ENCODE data around the gene FAM200A. TPM values are rescaled to one million over a fixed set of nuclear protein-coding genes. Genes with fewer than 3 reads are reported as not detected.
"Not testable (repeated sequence)": the region's sequence is repeated elsewhere in the genome, so short reads cannot be mapped to it uniquely, and the experiment has no call there.

The FAM200A gene
- total RNA-seq, 2 experiments from 2014 or later: 1.5 to 1.8 TPM

DNA sequence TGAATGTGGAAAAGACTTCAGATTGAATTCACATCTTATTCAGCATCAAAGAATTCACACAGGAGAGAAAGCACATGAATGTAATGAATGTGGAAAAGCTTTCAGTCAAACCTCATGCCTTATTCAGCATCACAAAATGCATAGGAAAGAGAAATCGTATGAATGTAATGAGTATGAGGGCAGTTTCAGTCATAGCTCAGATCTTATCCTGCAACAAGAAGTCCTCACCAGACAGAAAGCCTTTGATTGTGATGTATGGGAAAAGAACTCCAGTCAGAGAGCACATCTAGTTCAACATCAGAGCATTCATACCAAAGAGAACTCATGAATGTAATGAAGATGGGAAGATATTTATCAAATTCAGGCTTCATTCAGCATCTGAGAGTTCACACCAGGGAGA is 21.3 kb upstream of the FAM200A start:
- POLR2A ChIA-PET: no interaction called here
- peaks cover 6% of the 10 kb centered on the region for H3K4me1 Mint-ChIP-seq (ENCODE audit: low read depth)
- Histone ChIP-seq H3K27ac (ENCODE audit: low read depth in 1 of 2, low read length in 2 of 2) (no peak overlapping the region), H3K9me3 (ENCODE audit: control insufficient read depth in 1 of 2, insufficient read depth in 1 of 2, low read length in 2 of 2) (no peaks in the 10 kb centered on the region), H3K4me3 (ENCODE audit: low read length) (no peak overlapping the region), H3K27me3 (ENCODE audit: control insufficient read depth in 1 of 2, insufficient read depth in 2 of 2, low read length in 2 of 2) (no peaks in the 10 kb centered on the region), H3K4me1 (ENCODE audit: insufficient read depth, low read length) (no peaks in the 10 kb centered on the region), H3K36me3 (ENCODE audit: insufficient read depth, low read length) (peaks cover 39% of the 10 kb centered on the region)
- intact Hi-C loops (cut with DNase I, micrococcal nuclease): no loop called here
- ATAC-seq (ENCODE audit: poor library complexity) (no peak), DNase-seq (no peak)
- peaks cover 48% of the 10 kb centered on the region for H3K36me3 Mint-ChIP-seq (ENCODE audit: low read depth)
- no peak overlapping the region for H3K4me3 Mint-ChIP-seq
- no peaks in the 10 kb centered on the region for H3K27me3 Mint-ChIP-seq
- CTCF ChIA-PET: no interaction called here
- no peaks in the 10 kb centered on the region for H3K9me3 Mint-ChIP-seq
- TF ChIP-seq, protein P1, sequence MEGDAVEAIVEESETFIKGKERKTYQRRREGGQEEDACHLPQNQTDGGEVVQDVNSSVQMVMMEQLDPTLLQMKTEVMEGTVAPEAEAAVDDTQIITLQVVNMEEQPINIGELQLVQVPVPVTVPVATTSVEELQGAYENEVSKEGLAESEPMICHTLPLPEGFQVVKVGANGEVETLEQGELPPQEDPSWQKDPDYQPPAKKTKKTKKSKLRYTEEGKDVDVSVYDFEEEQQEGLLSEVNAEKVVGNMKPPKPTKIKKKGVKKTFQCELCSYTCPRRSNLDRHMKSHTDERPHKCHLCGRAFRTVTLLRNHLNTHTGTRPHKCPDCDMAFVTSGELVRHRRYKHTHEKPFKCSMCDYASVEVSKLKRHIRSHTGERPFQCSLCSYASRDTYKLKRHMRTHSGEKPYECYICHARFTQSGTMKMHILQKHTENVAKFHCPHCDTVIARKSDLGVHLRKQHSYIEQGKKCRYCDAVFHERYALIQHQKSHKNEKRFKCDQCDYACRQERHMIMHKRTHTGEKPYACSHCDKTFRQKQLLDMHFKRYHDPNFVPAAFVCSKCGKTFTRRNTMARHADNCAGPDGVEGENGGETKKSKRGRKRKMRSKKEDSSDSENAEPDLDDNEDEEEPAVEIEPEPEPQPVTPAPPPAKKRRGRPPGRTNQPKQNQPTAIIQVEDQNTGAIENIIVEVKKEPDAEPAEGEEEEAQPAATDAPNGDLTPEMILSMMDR (IDR thresholded peaks at IDR 0.05): no peak
- H3K27ac Mint-ChIP-seq: peak overlapping the region; percentile 9

DNA sequence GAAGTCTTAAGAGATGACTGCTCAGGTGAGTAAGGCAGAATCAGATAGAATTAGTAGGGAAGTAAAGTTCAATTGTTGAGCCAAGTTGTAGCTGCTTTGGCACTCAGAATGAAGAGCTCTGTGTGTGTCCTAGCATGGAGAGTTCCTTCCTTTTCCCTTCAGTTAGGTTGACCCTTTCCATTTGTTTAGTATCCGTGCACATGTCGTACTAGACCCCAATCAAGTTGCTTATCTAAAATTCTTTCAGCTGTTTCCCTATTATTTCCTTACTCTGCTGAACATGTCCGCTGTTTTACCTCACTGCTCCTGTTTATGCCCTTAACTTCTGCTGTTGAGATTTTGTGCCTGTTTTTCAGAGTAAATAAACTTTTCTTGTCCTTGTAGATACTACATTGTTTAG is 19.9 kb upstream of the FAM200A start:
- Histone ChIP-seq H3K27me3 (ENCODE audit: control insufficient read depth in 1 of 2, insufficient read depth in 2 of 2, low read length in 2 of 2) (no peaks in the 10 kb centered on the region), H3K9me3 (ENCODE audit: control insufficient read depth in 1 of 2, insufficient read depth in 1 of 2, low read length in 2 of 2) (no peaks in the 10 kb centered on the region), H3K4me3 (ENCODE audit: low read length) (no peak overlapping the region), H3K27ac (ENCODE audit: low read depth in 1 of 2, low read length in 2 of 2) (no peak overlapping the region), H3K36me3 (ENCODE audit: insufficient read depth, low read length) (peaks cover 40% of the 10 kb centered on the region), H3K4me1 (ENCODE audit: insufficient read depth, low read length) (no peaks in the 10 kb centered on the region)
- Mint-ChIP-seq H3K4me3 (no peak overlapping the region), H3K27ac (peak overlapping the region; percentile 32), H3K4me1 (ENCODE audit: low read depth) (no peaks in the 10 kb centered on the region), H3K9me3 (no peaks in the 10 kb centered on the region), H3K36me3 (ENCODE audit: low read depth) (peaks cover 57% of the 10 kb centered on the region), H3K27me3 (no peaks in the 10 kb centered on the region)
- ATAC-seq (ENCODE audit: poor library complexity): no peak
- TF ChIP-seq, protein P1 (IDR thresholded peaks at IDR 0.05): no peak
- ChIA-PET CTCF (no interaction called here), POLR2A (interaction anchor here (0.9 to 2.1 kb wide), 2 partner anchors 14 to 53 kb away, joined by 3 to 7 read pairs; partner anchors contain the start of gene ZNF655)
- DNase-seq: no peak
- intact Hi-C loops (cut with DNase I, micrococcal nuclease): no loop called here

DNA sequence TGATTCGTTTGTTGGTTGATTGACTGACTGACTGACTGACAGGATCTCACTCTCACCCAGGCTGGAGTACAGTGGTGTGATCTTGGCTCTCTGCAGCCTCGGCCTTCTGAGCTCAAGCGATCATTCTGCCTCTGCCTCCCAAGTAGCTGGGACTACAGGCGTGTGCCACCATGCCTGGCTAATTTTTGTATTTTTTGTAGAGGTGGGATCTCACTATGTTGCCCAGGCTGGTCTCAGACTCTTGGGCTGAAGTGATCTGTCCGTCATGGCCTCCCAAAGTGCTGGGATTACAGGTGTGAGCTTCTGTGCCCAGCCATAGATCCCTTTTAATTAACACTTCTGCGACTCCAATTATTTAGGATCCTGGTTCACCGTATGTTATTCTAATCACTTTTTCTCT is 16.9 kb upstream of the FAM200A start:
- H3K4me3 ChIP-seq (ENCODE audit: low read length); DNase-seq; H3K9me3 Mint-ChIP-seq; H3K4me1 ChIP-seq (ENCODE audit: insufficient read depth, low read length); intact Hi-C loops (cut with DNase I, micrococcal nuclease); ATAC-seq (ENCODE audit: poor library complexity); H3K4me3 Mint-ChIP-seq; H3K27ac ChIP-seq (ENCODE audit: low read depth in 1 of 2, low read length in 2 of 2); H3K27me3 Mint-ChIP-seq; H3K27ac Mint-ChIP-seq; H3K9me3 ChIP-seq (ENCODE audit: control insufficient read depth in 1 of 2, insufficient read depth in 1 of 2, low read length in 2 of 2); H3K27me3 ChIP-seq (ENCODE audit: control insufficient read depth in 1 of 2, insufficient read depth in 2 of 2, low read length in 2 of 2); CTCF ChIA-PET: not testable (repeated sequence)
- H3K36me3 ChIP-seq (ENCODE audit: insufficient read depth, low read length): peaks cover 69% of the 10 kb centered on the region
- Mint-ChIP-seq H3K36me3 (ENCODE audit: low read depth) (peaks cover 83% of the 10 kb centered on the region), H3K4me1 (ENCODE audit: low read depth) (peaks cover 17% of the 10 kb centered on the region)
- POLR2A ChIA-PET: interaction anchor here (1.9 kb wide), 1 partner anchor 10 kb away, joined by 7 read pairs; the partner anchor contains the start of gene ZNF655

DNA sequence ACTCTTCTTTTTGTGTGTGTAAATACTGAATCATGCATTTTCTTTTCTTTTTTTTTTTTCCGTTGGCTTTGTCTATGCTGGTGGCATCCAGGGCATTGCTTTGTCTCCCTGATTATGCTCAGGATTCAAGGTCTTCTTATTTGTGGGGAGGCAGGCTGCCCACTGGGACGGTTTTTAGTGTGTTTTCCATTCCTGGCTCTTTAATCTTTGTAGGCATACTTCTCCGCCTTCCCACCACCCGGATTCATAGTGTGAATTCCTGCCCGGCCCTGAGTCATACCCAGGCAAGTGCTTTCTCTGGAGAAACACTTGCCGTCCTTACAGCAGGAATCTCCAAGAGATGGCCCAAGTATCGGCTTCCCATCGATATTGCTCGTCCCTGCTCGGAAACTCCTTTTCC is 11.7 kb upstream of the FAM200A start:
- H3K36me3 ChIP-seq (ENCODE audit: insufficient read depth, low read length): peaks cover 66% of the 10 kb centered on the region
- no peaks in the 10 kb centered on the region for H3K9me3 Mint-ChIP-seq
- intact Hi-C loops (cut with DNase I, micrococcal nuclease): no loop called here
- ATAC-seq (ENCODE audit: poor library complexity) (no peak), DNase-seq (no peak)
- H3K27me3 Mint-ChIP-seq: no peaks in the 10 kb centered on the region
- H3K4me1 ChIP-seq (ENCODE audit: insufficient read depth, low read length): peaks cover 25% of the 10 kb centered on the region
- no peak overlapping the region for H3K4me3 ChIP-seq (ENCODE audit: low read length)
- TF ChIP-seq, protein P1 (IDR thresholded peaks at IDR 0.05): no peak
- H3K4me1 Mint-ChIP-seq (ENCODE audit: low read depth): peaks cover 47% of the 10 kb centered on the region
- peak overlapping the region; percentile 43 for H3K27ac Mint-ChIP-seq
- H3K4me3 Mint-ChIP-seq: peak overlapping the region; percentile 14
- CTCF ChIA-PET: no interaction called here
- H3K36me3 Mint-ChIP-seq (ENCODE audit: low read depth): peaks cover 81% of the 10 kb centered on the region
- H3K27ac ChIP-seq (ENCODE audit: low read depth in 1 of 2, low read length in 2 of 2): no peak overlapping the region
- POLR2A ChIA-PET: no interaction called here
- H3K27me3 ChIP-seq (ENCODE audit: control insufficient read depth in 1 of 2, insufficient read depth in 2 of 2, low read length in 2 of 2): no peaks in the 10 kb centered on the region
- no peaks in the 10 kb centered on the region for H3K9me3 ChIP-seq (ENCODE audit: control insufficient read depth in 1 of 2, insufficient read depth in 1 of 2, low read length in 2 of 2)

Measured in CD4-positive, alpha-beta T cell (primary cell).